KOPT-K1 (cell line): ENCODE results near the gene MTA2.
"Not testable (repeated sequence)": the region's sequence is repeated elsewhere in the genome, so short reads cannot be mapped to it uniquely, and the experiment has no call there.

Source experiments
- H3K27ac ChIP-seq: fragments of 200-600 bp; sonication (generic); 2 replicates; pipeline ENCODE4 v1.5.1; 2016; ENCODE audit warnings: antibody characterized with exemption, mild to moderate bottlenecking, low read depth, low read length; ENCODE audit not compliant: poor library complexity, severe bottlenecking
- H3K36me3 ChIP-seq: fragments of 200-600 bp; sonication (generic); 2 replicates; pipeline ENCODE4 v1.5.1; 2017; ENCODE audit warnings: antibody characterized with exemption, mild to moderate bottlenecking, low read length, moderate library complexity; ENCODE audit not compliant: insufficient read depth
- H3K9me3 ChIP-seq: fragments of 200-600 bp; sonication (generic); 2 replicates; pipeline ENCODE4 v1.5.1; 2017; ENCODE audit warnings: antibody characterized with exemption, low read length, mild to moderate bottlenecking; ENCODE audit not compliant: insufficient read depth, poor library complexity, severe bottlenecking

Gene MTA2

DNA sequence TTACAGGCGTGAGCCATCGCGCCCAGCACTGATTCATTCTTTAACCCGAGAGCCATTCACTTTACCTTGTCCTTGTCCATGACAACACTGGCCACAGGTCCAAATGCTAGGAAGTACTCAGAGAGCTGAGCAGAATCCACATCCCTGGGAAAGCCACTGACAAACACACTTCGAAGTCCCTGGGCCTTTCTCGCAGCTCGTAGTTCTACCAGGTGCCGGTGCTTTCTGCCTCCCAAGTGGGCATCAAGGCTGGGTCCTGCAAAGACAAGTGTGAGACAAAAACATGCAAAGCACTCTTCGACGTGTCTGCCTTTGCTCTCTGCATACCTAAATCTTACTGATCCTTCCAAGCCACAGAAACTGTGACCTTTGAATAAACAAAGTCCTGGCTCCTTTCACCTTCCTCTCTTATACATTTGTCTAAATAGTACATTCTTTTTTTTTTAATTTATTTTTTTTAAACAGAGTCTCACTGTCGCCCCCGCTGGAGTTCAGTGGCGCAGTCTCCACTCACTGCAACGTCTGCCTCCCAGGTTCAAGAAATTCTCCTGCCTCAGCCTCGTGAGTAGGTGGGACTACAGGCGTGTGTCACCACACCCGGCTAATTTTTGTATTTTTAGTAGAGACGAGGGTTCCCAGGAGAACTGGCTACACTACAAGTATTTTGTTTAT is 12.6 kb downstream of the MTA2 start:
- peaks cover 61% of the 10 kb centered on the region for H3K36me3 ChIP-seq
- no peaks in the 10 kb centered on the region for H3K9me3 ChIP-seq
- no peak overlapping the region for H3K27ac ChIP-seq

DNA sequence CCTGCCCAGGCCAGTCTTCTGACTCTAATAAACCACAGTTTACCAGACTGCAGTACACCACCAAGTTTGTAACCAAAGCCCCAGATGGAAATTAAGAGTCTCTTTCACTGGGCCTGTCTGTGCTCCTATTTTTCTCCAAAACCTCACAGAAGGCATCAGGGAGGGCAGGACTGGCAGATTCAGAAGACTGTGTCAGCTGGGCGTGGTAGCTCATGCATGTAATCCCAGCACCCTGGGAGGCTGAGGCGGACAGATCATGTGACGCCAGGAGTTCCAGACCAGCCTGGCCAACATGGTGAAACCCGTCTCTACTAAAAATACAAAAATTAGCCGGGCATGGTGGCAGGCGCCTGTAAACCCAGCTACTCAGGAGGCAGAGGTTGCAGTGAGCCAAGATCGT is 16.3 kb downstream of the MTA2 start:
- H3K9me3 ChIP-seq, H3K27ac ChIP-seq: not testable (repeated sequence)
- H3K36me3 ChIP-seq = peaks cover 75% of the 10 kb centered on the region

DNA sequence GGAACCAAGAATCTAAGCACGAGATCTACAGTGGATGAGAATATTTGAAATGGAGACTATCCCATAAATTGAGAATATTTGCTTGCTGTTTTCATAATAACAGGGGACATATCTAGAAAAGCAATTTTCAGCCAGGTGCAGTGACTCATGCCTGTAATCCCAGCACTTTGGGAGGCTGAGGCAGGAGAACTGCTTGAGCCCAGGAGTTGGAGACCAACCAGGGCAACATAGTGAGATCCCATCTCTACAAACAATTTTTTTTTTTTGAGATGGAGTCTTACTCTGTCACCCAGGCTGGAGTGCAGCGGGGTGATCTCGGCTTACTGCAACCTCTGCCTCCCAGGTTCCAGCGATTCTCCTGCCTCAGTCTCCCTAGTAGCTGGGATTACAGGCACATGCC is 19.9 kb downstream of the MTA2 start:
- not testable (repeated sequence) for H3K27ac ChIP-seq, H3K9me3 ChIP-seq
- peaks cover 88% of the 10 kb centered on the region for H3K36me3 ChIP-seq

DNA sequence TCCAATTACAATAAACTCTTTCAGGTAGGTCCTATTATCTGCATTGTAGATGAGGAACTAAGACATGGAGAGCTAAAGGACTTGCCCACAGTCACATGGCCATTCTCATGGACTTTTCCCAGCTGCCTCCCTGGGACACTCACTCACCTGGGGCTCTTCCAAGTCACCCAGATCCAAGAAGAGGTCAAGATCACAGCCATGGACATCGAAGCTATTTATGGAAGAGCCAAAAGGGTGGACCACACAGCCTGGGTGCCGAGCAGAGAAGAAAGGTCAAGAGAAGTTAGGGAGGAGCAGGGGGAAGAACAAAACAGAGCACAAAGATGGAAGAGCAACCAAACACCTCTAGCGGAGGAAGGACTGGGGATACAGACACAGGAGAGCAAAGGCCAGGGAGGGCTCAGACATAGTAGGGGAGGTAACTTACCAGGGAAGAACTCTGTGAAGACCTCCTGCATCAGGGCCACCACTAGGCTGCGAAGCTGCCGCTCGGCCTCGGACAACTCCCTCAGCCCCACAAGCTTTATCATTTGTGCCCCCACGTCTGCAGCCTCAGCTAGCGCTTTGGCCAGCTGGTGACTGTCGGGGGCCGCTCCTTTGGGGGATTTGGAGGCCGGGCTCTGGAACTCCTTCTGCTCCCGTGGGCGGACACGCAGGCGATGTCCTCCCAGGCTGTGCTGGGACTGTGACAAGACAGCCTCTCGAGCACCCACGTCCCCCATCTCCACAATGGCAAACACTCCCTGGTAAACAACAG is 20.5 kb downstream of the MTA2 start:
- Histone ChIP-seq H3K36me3 (peaks cover 88% of the 10 kb centered on the region), H3K9me3 (no peaks in the 10 kb centered on the region), H3K27ac (no peak overlapping the region)

DNA sequence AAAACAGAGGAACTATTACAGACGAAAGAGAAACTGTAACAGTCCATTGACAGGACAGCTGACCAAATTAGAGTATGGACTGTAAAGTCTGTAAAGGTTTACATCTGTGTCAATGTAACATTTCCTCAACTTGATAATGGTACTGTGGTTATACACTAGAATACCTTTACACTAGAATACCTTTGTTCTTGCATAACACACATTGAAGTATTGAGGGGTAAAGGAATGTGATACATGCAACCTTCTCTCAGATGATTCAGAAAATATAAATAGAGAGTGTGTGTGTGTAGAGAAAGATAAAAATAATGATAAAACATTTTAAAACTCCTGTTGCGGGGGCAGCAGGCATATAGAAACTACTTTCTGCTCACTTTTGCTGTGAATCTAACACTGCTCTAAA is 22.4 kb downstream of the MTA2 start:
- Histone ChIP-seq H3K27ac (no peak overlapping the region), H3K9me3 (no peaks in the 10 kb centered on the region), H3K36me3 (peaks cover 83% of the 10 kb centered on the region)

DNA sequence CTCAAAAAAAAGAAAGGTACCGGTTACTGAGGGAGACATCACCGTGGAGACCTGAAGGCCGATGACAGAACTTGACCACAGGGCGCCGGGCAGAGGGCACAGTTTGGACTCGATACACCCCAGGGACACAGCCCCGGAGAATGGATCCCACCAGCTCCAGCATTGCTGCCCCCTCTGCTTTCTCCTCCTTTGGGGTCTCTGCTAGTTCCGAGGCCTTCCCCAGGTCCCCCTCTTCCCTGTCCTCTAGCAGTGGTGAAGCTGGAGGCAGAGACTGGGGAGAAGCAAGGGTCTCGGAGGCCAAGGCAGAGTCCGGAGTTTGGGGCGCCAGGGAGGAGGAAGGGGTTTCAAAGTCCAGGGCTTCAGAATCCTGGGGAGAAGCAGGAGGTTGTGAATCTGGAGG is 23.1 kb downstream of the MTA2 start:
- Histone ChIP-seq H3K9me3 (no peaks in the 10 kb centered on the region), H3K36me3 (peaks cover 76% of the 10 kb centered on the region), H3K27ac (no peak overlapping the region)

DNA sequence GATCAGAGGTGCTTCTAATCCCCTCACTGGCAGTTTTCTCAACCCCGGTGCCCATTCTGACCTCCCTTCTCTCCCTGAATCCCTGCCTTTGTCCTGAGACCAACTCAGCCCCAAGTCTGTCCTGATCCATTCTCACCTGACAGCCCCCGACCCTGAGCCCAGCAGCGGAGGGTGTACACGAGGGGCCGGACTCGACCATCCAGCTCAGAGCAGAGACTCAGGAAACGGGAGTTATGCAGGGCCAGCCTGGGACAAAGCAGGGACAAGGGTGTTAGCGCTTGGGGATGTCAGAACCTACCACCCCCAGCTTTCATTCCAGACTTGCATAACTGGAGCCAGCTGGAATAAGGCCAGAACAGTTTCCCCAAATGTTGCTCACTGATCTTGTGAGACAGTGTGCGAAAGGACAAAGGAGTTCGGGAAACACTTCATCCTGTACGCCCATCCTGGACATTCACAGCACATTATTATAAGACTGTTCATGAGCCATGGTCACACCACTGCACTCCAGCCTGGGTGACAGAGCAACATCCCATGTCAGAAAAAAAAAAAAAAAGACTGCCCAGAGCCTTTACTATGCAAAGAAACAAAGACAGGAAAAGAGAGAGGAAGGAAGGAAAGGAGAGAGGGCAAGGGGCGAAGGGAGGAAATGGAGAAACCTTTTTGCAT is 24.5 kb downstream of the MTA2 start:
- no peak overlapping the region for H3K27ac ChIP-seq
- peaks cover 72% of the 10 kb centered on the region for H3K36me3 ChIP-seq
- H3K9me3 ChIP-seq = no peaks in the 10 kb centered on the region

- Histone ChIP-seq H3K9me3 (no peaks in the 10 kb centered on the region), H3K27ac (no peak overlapping the region), H3K36me3 (peaks cover 73% of the 10 kb centered on the region)
Measured at GRCh38 chr11:62575837-62576236, 25.8 kb downstream of the MTA2 start.

DNA sequence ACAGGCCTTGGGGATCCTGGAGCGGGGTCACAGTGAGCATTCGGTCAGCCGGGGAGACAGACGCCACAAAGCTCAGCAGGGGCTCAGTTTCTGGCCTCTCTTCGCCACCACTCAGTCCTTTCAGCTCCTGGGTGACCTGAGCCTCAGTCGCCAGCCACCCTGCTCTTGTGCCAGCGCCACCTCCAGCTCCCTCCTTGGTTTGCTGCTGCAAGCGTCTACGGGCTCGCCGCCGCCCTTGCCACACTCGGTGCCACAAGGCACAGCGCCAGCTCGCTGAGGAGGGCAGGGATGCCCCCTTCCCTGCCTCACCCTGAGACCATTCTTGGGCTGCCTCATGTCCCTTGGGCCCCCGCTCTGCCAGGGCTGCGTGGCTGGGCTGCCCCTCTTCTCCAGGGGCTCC is 26.5 kb downstream of the MTA2 start:
- Histone ChIP-seq H3K9me3 (no peaks in the 10 kb centered on the region), H3K27ac (peak overlapping the region; percentile 81), H3K36me3 (peaks cover 74% of the 10 kb centered on the region)

DNA sequence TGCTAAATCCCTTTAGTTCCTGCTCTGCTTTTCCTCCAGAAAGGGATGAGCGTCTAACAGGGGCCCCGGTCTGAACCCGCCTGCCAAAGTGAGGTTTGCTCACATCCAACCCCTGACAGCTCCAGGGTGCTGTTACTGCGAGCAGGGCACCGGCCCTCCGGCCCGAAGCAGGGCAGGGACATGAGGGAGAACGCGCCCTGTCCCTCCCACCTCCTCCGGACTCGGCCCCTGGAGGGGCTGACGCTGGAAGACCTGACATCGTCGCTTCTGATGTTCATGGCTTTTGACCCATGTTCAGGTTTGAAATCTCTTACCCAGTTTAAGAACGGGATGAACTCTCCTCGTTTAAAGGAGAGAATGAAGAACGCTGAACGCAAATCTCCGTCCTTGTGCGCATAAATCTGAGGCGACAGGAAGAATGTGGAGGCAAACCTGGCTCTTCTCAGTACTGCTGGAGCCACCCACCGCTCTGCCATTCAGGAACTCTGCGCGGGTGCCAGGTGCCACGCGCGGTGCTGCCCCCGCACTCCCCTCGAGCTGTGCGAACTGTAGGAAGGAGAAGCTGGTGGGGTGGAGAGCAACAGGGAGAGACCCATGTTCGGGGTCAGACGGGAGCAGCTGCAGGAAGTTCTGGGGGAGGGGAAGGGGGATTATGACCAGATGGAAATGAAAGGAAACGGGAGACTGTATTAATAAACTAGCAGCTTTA is 27.1 kb downstream of the MTA2 start:
- no peaks in the 10 kb centered on the region for H3K9me3 ChIP-seq
- peaks cover 74% of the 10 kb centered on the region for H3K36me3 ChIP-seq
- peak overlapping the region; percentile 81 for H3K27ac ChIP-seq

GRCh38 chr11:62573592-62574362 is 27.9 kb downstream of the MTA2 start, which contains the start of gene EEF1G:
Gene EEF1G, minus strand, starts transcription at chr11:62573891. Its CDS starts 49 bp downstream, at chr11:62573842.
- Histone ChIP-seq H3K9me3 (no peaks in the 10 kb centered on the region), H3K27ac (peak within 1 kb of the TSS; percentile 81), H3K36me3 (peaks cover 75% of the 10 kb centered on the region)

DNA sequence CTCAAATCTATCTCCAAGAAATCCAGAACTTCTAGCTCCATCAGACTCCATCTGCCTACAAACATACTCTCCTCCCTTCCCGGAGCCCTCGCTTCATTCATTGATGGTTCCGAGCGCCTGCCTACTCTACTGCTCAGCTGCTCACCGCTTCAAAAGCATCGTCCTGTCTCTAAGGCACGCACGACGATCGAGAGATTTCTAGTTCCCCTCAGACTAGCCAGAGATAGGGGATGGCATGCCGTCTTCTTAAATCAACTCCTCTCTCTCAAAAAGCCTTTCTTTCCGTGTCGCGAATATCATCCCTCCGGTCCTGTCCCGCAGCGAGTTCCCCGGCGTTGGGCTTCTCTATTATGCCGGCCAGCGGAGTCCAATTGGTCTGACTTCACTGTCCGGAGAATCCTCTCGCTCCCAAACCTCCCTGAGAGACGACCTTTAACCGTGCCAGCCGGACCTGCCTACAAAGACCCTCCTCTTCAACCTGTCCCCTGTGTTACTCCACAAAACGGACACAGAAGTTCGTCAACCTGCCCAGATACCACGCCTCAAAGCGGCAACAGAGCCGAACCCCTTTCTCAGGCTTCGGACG is 28.6 kb downstream of the MTA2 start:
- Histone ChIP-seq H3K9me3 (no peaks in the 10 kb centered on the region), H3K27ac (peak overlapping the region; percentile 76), H3K36me3 (peaks cover 75% of the 10 kb centered on the region)

- Histone ChIP-seq H3K27ac (peak overlapping the region; percentile 76), H3K9me3 (no peaks in the 10 kb centered on the region), H3K36me3 (peaks cover 75% of the 10 kb centered on the region)
Measured at GRCh38 chr11:62572431-62572830, 29.2 kb downstream of the MTA2 start.

GRCh38 chr11:62571493-62571892 is 30.2 kb downstream of the MTA2 start:
- H3K27ac ChIP-seq, H3K9me3 ChIP-seq: not testable (repeated sequence)
- H3K36me3 ChIP-seq = peaks cover 75% of the 10 kb centered on the region
